ENCODE measurements around the gene PRSS12. TPM values are rescaled to one million over a fixed set of nuclear protein-coding genes. Genes with fewer than 3 reads are reported as not detected.
"Not testable (repeated sequence)": the region's sequence is repeated elsewhere in the genome, so short reads cannot be mapped to it uniquely, and the experiment has no call there.

Gene PRSS12
- total RNA-seq, 1 experiment from 2014 or later: 13.8 TPM

DNA sequence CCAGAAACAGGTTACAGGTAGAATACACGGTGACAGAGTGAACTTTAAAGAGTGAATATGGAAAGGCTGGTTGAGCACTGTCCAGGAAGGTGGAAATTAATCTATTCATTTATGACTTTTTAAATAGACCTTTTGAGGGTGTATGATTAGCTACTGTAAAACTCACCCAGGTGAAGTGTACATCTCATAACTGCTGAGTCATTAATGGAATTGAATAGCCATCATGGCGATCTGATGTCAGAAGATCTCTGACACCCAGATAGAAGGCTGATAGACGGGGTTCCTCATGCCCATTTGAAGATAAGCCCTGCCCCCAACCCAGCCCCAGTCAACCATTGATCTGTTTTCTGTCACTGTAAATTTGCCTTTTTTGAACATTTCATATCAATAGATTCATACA lies 84.0 kb downstream of the PRSS12 start:
- ATAC-seq: no peak
- TF ChIP-seq, protein P1, sequence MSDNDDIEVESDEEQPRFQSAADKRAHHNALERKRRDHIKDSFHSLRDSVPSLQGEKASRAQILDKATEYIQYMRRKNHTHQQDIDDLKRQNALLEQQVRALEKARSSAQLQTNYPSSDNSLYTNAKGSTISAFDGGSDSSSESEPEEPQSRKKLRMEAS (IDR thresholded peaks at IDR 0.05): no peak
- TF ChIP-seq CTCF (IDR thresholded peaks at IDR 0.05 in 2 of 3, conservative IDR thresholded peaks at IDR 0.05 in 1 of 3; ENCODE audit: borderline replicate concordance in 1 of 3, insufficient read depth in 1 of 3, low read depth in 2 of 3, low read length in 2 of 3) (no peak), EGR1 (IDR thresholded peaks at IDR 0.05; ENCODE audit: low read depth) (no peak), RAD21 (IDR thresholded peaks at IDR 0.05; ENCODE audit: low read depth) (no peak), ZNF274 (IDR thresholded peaks at IDR 0.05; ENCODE audit: low read depth, low read length) (no peak), SIN3A (IDR thresholded peaks at IDR 0.05; ENCODE audit: low read depth) (no peak), CBX3 (IDR thresholded peaks at IDR 0.05; ENCODE audit: low read depth) (no peak)
- intact Hi-C loops (cut with micrococcal nuclease): no loop called here
- H3K4me1 ChIP-seq (ENCODE audit: control insufficient read depth in 1 of 2, insufficient read depth in 2 of 2, low read length in 2 of 2): no peaks in the 10 kb centered on the region
- H3K27me3 ChIP-seq (ENCODE audit: insufficient read depth, low read length): no peaks in the 10 kb centered on the region
- peak overlapping the region; percentile 77 for H2AFZ ChIP-seq (ENCODE audit: low read depth, low read length, poor library complexity, severe bottlenecking)
- no peaks in the 10 kb centered on the region for H4K20me1 ChIP-seq (ENCODE audit: insufficient read depth)
- no peak overlapping the region for H3K4me2 ChIP-seq (ENCODE audit: low read length)
- no peak overlapping the region for H3K27ac ChIP-seq (ENCODE audit: low read depth, low read length)
- ChIA-PET POLR2A (no interaction called here), RAD21 (ENCODE audit: low non-redundant PET in 1 of 2, low total read pairs in 2 of 2, uncharacterized antibody in 2 of 2, unreplicated experiment in 2 of 2) (no interaction called here), CTCF (no interaction called here)
- no peaks in the 10 kb centered on the region for H3K79me2 ChIP-seq (ENCODE audit: insufficient read depth, low read length)
- no peak overlapping the region for H3K4me3 ChIP-seq (replicated peaks in 1 of 2; ENCODE audit: low read depth in 1 of 2, low read length in 2 of 2)
- DNase-seq (ENCODE audit: low read depth, low spot score): no peak
- H3K36me3 ChIP-seq (ENCODE audit: control insufficient read depth in 1 of 2, insufficient read depth in 2 of 2, low read length in 2 of 2): no peaks in the 10 kb centered on the region
- H3K9me2 ChIP-seq (ENCODE audit: insufficient read depth): no peaks in the 10 kb centered on the region
- H3K9ac ChIP-seq (ENCODE audit: low read length): no peak overlapping the region
- no peaks in the 10 kb centered on the region for H3K9me3 ChIP-seq (ENCODE audit: control insufficient read depth in 1 of 2, insufficient read depth in 1 of 2, low read depth in 1 of 2, low read length in 2 of 2)
- no TSS peak for BruUV-seq (replicated peaks)

DNA sequence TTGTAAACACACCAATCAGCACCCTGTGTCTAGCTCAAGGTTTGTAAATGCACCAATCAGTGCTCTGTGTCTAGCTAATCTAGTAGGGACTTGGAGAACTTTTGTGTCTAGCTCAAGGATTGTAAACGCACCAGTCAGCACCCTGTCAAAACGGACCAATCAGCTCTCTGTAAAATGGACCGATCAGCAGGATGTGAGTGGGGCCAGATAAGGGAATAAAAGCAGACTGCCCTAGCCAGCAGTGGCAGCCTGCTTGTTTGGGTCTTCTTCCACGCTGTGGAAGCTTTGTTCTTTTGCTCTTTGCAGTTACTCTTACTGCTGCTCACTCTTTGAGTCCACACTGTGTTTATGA lies 86.7 kb downstream of the PRSS12 start:
- ATAC-seq; H3K4me3 ChIP-seq (replicated peaks in 1 of 2; ENCODE audit: low read depth in 1 of 2, low read length in 2 of 2); POLR2A ChIA-PET: not testable (repeated sequence)

More for the DNA sequence above, 86.7 kb downstream of the PRSS12 start:
- DNase-seq (ENCODE audit: low read depth, low spot score); H3K4me2 ChIP-seq (ENCODE audit: low read length); H3K27ac ChIP-seq (ENCODE audit: low read depth, low read length); H4K20me1 ChIP-seq (ENCODE audit: insufficient read depth); H3K27me3 ChIP-seq (ENCODE audit: insufficient read depth, low read length); BruUV-seq (replicated peaks); H3K9ac ChIP-seq (ENCODE audit: low read length); intact Hi-C loops (cut with micrococcal nuclease); H3K36me3 ChIP-seq (ENCODE audit: control insufficient read depth in 1 of 2, insufficient read depth in 2 of 2, low read length in 2 of 2); H3K79me2 ChIP-seq (ENCODE audit: insufficient read depth, low read length); H3K9me2 ChIP-seq (ENCODE audit: insufficient read depth); H2AFZ ChIP-seq (ENCODE audit: low read depth, low read length, poor library complexity, severe bottlenecking); CTCF ChIA-PET; H3K4me1 ChIP-seq (ENCODE audit: control insufficient read depth in 1 of 2, insufficient read depth in 2 of 2, low read length in 2 of 2); H3K9me3 ChIP-seq (ENCODE audit: control insufficient read depth in 1 of 2, insufficient read depth in 1 of 2, low read depth in 1 of 2, low read length in 2 of 2); RAD21 ChIA-PET (ENCODE audit: low non-redundant PET in 1 of 2, low total read pairs in 2 of 2, uncharacterized antibody in 2 of 2, unreplicated experiment in 2 of 2): not testable (repeated sequence)
